HepG2 (cell line): ENCODE data around the gene IFITM5. TPM values are rescaled to one million over a fixed set of nuclear protein-coding genes. Genes with fewer than 3 reads are reported as not detected.

Source experiments
- ATAC-seq: fragments of 200-7000 bp; cut with Tn5 transposase; 3 replicates; pipeline ENCODE4 v1.9.1; 2020; ENCODE audit warnings: mild to moderate bottlenecking, moderate library complexity
- BruUV-seq: library from RNA; stranded (reverse); fragments of 400-500 nt; replicated peaks from 2 replicates; lab custom pipeline; 2021; lab: Mats Ljungman, UMichigan
- CTCF ChIA-PET: fragments of 300-600 bp; formaldehyde crosslinking; extraction: SDS; loops from one replicate; lab custom pipeline; 2021; ENCODE audit warnings: low total read pairs, inconsistent platforms, low intra/inter-chr PET ratio; lab: Yijun Ruan, JAX
- POLR2A ChIA-PET: fragments of 350-600 bp; sonication (Branson Sonifier 250); formaldehyde crosslinking; loops from one replicate; lab custom pipeline; 2020; ENCODE audit warnings: antibody characterized with exemption, inconsistent platforms; lab: Yijun Ruan, JAX
- DNase-seq: peaks from one replicate; pipeline ENCODE4 v3.0.0-alpha.2; 2015; ENCODE audit warnings: low spot score
- FAIRE-seq: peaks from 3 replicates; lab custom pipeline; 2011; peaks lifted over from hg19 to GRCh38; lab: Jason Lieb, UNC
- H2AFZ ChIP-seq: one replicate; pipeline ENCODE4 v1.6.1; 2011; ENCODE audit warnings: low read length, inconsistent platforms
- H3K27ac ChIP-seq: fragments of 300-600 bp; 3 replicates; pipeline ENCODE4 v1.8.0; 2011; ENCODE audit warnings: mixed run types, mild to moderate bottlenecking, mixed read lengths, low read length, inconsistent platforms; ENCODE audit not compliant: insufficient read depth; ENCODE audit errors: extremely low read length
- H3K27me3 ChIP-seq, 2 experiments: fragments of 200-600 bp in 1 of 2; 2 replicates in 1 of 2; 3 replicates in 1 of 2; pipeline versions ENCODE4 v1.6.0 to v1.8.0; 2011; ENCODE audit warnings: low read length in 2 of 2, mild to moderate bottlenecking in 2 of 2, moderate library complexity in 2 of 2, inconsistent platforms in 1 of 2; ENCODE audit not compliant: insufficient read depth in 2 of 2, control insufficient read depth in 1 of 2
- H3K36me3 ChIP-seq, 2 experiments: fragments of 200-600 bp in 1 of 2; replicated peaks in 1 of 2; 2 replicates in 1 of 2; 3 replicates in 1 of 2; pipeline versions ENCODE4 v1.5.1 to v1.8.0; 2011; ENCODE audit warnings: low read length in 2 of 2, inconsistent platforms in 1 of 2; ENCODE audit not compliant: insufficient read depth in 2 of 2, control insufficient read depth in 1 of 2
- H3K4me1 ChIP-seq: 2 replicates; pipeline ENCODE4 v1.5.1; 2012; ENCODE audit warnings: low read length, inconsistent platforms; ENCODE audit not compliant: insufficient read depth
- H3K4me2 ChIP-seq: 2 replicates; pipeline ENCODE4 v1.6.0; 2011; ENCODE audit warnings: low read depth, low read length, inconsistent platforms
- H3K4me3 ChIP-seq, 3 experiments: fragments of 200-600 bp in 1 of 3; sonication (generic), shearing (Covaris generic) in 1 of 3; replicated peaks in 1 of 3; 2 replicates each; pipeline ENCODE4 v1.5.1; 2011 to 2016; ENCODE audit warnings: low read length in 3 of 3, inconsistent platforms in 2 of 3, low read depth in 2 of 3, mild to moderate bottlenecking in 2 of 3, control low read depth in 1 of 3, mixed read lengths in 1 of 3; ENCODE audit not compliant: insufficient read depth in 1 of 3
- H3K79me2 ChIP-seq: one replicate; pipeline ENCODE4 v1.6.1; 2011; ENCODE audit warnings: low read length, inconsistent platforms; ENCODE audit not compliant: insufficient read depth
- H3K9ac ChIP-seq: 2 replicates; pipeline ENCODE4 v1.6.0; 2011; ENCODE audit warnings: mild to moderate bottlenecking, low read depth, low read length, inconsistent platforms; ENCODE audit not compliant: insufficient read depth
- H3K9me3 ChIP-seq: 2 replicates; pipeline ENCODE4 v1.5.1; 2012; ENCODE audit warnings: mild to moderate bottlenecking, low read length
- H4K20me1 ChIP-seq: 2 replicates; pipeline ENCODE4 v1.6.0; 2011; ENCODE audit warnings: inconsistent platforms, mild to moderate bottlenecking, low read length, moderate library complexity; ENCODE audit not compliant: insufficient read depth
- ATF7-NPFF ChIP-seq: sonication (generic); formaldehyde crosslinking; IDR thresholded peaks from 2 replicates; pipeline ENCODE4 v1.8.1; 2023; ENCODE audit warnings: mild to moderate bottlenecking, low read depth, missing genetic modification reagents, moderate library complexity
- CREB1 ChIP-seq, 2 experiments: fragments of 450-650 bp in 1 of 2; IDR thresholded peaks; 2 replicates each; pipeline ENCODE4 v1.6.1; 2016 to 2017; ENCODE audit warnings: control low read depth in 1 of 2, mild to moderate bottlenecking in 1 of 2, missing compliant biosample characterization in 1 of 2, missing genetic modification characterization in 1 of 2
- FLYWCH1 ChIP-seq: sonication (generic); formaldehyde crosslinking; IDR thresholded peaks from 2 replicates; pipeline ENCODE4 v1.8.1; 2023; ENCODE audit warnings: mild to moderate bottlenecking, missing genetic modification reagents
- HNRNPL ChIP-seq: fragments of 200-400 bp; formaldehyde crosslinking; IDR thresholded peaks from 2 replicates; pipeline ENCODE4 v1.6.1; 2017; ENCODE audit warnings: mild to moderate bottlenecking, low read depth, low read length
- ZBTB37 ChIP-seq: sonication (generic); formaldehyde crosslinking; IDR thresholded peaks from 2 replicates; pipeline ENCODE4 v1.4.0; 2020; ENCODE audit warnings: mild to moderate bottlenecking, missing genetic modification reagents
- ZFP91 ChIP-seq: sonication (generic); formaldehyde crosslinking; IDR thresholded peaks from 2 replicates; pipeline ENCODE4 v1.9.0; 2022; ENCODE audit warnings: missing genetic modification reagents, mild to moderate bottlenecking, borderline replicate concordance
- ZNF138 ChIP-seq: sonication (generic); formaldehyde crosslinking; IDR thresholded peaks from 2 replicates; pipeline ENCODE4 v1.5.0; 2020; ENCODE audit warnings: mild to moderate bottlenecking, low read depth, missing genetic modification reagents
- ZNF275 ChIP-seq: sonication (generic); formaldehyde crosslinking; IDR thresholded peaks from 2 replicates; pipeline ENCODE4 v1.8.0; 2022; ENCODE audit warnings: missing genetic modification reagents, mild to moderate bottlenecking, inconsistent platforms, borderline replicate concordance
- ZNF281 ChIP-seq: sonication (generic); formaldehyde crosslinking; IDR thresholded peaks from 2 replicates; pipeline ENCODE4 v1.4.0; 2020; ENCODE audit warnings: missing genetic modification reagents, borderline replicate concordance
- ZNF296 ChIP-seq: sonication (generic); formaldehyde crosslinking; conservative IDR thresholded peaks from 2 replicates; pipeline ENCODE4 v1.5.0; 2020; ENCODE audit warnings: mild to moderate bottlenecking, missing genetic modification reagents
- ZNF564 ChIP-seq: sonication (generic); formaldehyde crosslinking; IDR thresholded peaks from 2 replicates; pipeline ENCODE4 v1.8.1; 2023; ENCODE audit warnings: mild to moderate bottlenecking, missing genetic modification reagents
- ZNF7 ChIP-seq: IDR thresholded peaks from 2 replicates; pipeline ENCODE4 v1.6.1; 2016; ENCODE audit warnings: missing biosample characterization, missing genetic modification reagents
- WGBS: methylation state at CpG from one replicate; pipeline ENCODE4 v1.1.6; 2017; ENCODE audit warnings: low lambda C conversion rate; 5-methylcytosine and 5-hydroxymethylcytosine counted together
- in situ Hi-C: cut with HindIII; loops from 2 replicates; pipeline ENCODE4 v1.10.0; 2017; ENCODE audit warnings: low pct_unique_long_range_greater_than_20kb; ENCODE audit not compliant: extremely low pct_ligation_motif_present
- intact Hi-C: fragments of 100-400 bp; cut with micrococcal nuclease; formaldehyde crosslinking; loops from one replicate; pipeline ENCODE4 v1.10.0; 2022; ENCODE audit not compliant: unreplicated experiment
- polyA plus RNA-seq, 8 experiments: library from polyadenylated mRNA; depleted of rRNA in 3 of 8; stranded (reverse) in 7 of 8; unstranded in 1 of 8; fragments of >200 nt; fragmentation: Illumina TruSeq in 4 of 8; extraction: Trizol in 4 of 8; gene quantifications; 2 replicates each; pipeline versions ENCODE4 v1.2.1 to v1.2.3, GENCODE V29; 2011 to 2016; ENCODE audit warnings: low read depth in 4 of 8, missing spikeins in 1 of 8, mixed read lengths in 1 of 8; ENCODE audit not compliant: insufficient read depth in 1 of 8
- total RNA-seq, 5 experiments: library from RNA; depleted of rRNA; stranded (reverse); fragments of >200 nt; fragmentation: Illumina TruSeq; extraction: Trizol; gene quantifications; 2 replicates each; pipeline ENCODE4 v1.2.3, GENCODE V29; 2016; ENCODE audit warnings: low read depth in 1 of 5

Gene IFITM5
- total and polyA plus RNA-seq, 2 of the 13 experiments (the other 11 are each of a cell fraction or from before 2014, with no cell fraction given): not detected

GRCh38 chr11:299951-300735 lies 817 bp upstream of the IFITM5 start (continued):
- TF ChIP-seq ZNF7 (CRISPR knock-in tag) (peak; percentile 68), ZNF281 (CRISPR knock-in tag) (no peak)
- TF ChIP-seq, all 625 proteins: peak for 6

DNA sequence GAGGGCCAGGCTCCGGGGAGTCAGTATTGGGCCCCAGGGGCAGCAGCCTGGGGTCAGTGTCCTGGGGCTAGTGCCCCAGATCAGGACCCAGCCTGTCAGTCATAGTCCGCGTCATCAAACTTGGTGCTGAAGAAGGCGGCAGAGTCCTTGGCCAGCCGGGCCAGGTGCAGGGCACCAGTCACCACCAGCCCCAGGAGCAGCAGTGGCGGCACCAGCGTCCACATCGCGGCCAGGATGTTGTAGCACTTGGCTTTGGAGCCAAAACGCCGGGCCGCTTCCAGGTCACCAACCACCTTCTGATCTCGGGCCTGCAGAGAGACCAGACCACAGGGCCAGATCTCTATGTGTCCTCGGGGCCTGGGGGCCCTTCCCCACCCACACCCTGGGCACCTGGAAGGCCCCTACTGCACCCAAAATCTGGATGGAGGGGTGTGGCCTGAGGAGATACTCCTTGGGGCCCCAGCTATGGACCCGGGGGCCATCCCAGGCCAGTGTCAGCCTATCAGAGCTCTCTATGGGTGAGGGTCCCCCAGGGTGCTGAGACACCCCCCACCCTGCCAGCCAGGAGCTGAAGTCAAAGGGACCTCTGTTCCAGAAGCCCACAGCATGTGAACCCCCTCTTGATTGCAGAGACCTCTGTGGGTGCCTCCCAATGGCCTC lies 790 bp downstream of the IFITM5 start:
- Histone ChIP-seq H3K4me1 (peaks cover 35% of the 10 kb centered on the region), H2AFZ (no peak overlapping the region), H3K27ac (no peak overlapping the region), H3K4me2 (peak overlapping the region; percentile 67), H3K4me3 (peak overlapping the region in 1 of 3 experiments; percentile 52; a peak in 2 of 6 replicates), H3K79me2 (no peaks in the 10 kb centered on the region), H3K9me3 (no peaks in the 10 kb centered on the region), H4K20me1 (no peaks in the 10 kb centered on the region), H3K36me3 (no peaks in the 10 kb centered on the region), H3K9ac (0 out of 2 replicates have a peak overlapping the region, but pooled peaks have one; percentile 22), H3K27me3 (peaks cover 11 to 20% of the 10 kb centered on the region in 2 experiments)
- BruUV-seq: no TSS peak
- POLR2A ChIA-PET: interaction anchor here (1.5 kb wide), 1 partner anchor 57 kb away, joined by 3 read pairs; no protein-coding TSS in a partner anchor
- in situ Hi-C loops: no loop called here
- WGBS: no CpG with 5 or more reads among the region's 15 CpGs
- DNase-seq (no peak), FAIRE-seq (no peak), ATAC-seq (peak; percentile 30)
- intact Hi-C loops: no loop called here
- CTCF ChIA-PET: no interaction called here
- TF ChIP-seq ATF7-NPFF (CRISPR knock-in tag): no peak
- TF ChIP-seq ZNF275: no peak
- TF ChIP-seq ZNF296 (CRISPR knock-in tag): no peak
- TF ChIP-seq FLYWCH1 (CRISPR knock-in tag): no peak
- no peak for TF ChIP-seq ZNF138 (CRISPR knock-in tag)
- 0 out of 2 replicates have a peak, but pooled peaks have one; percentile 53 for TF ChIP-seq HNRNPL
- peak; percentile 75 for TF ChIP-seq CREB1 (IDR thresholded peaks at IDR 0.05)
- no peak for TF ChIP-seq CREB1 (CRISPR knock-in tag; IDR thresholded peaks at IDR 0.05)
- no peak for TF ChIP-seq ZNF564
- no peak for TF ChIP-seq ZBTB37 (CRISPR knock-in tag)
- TF ChIP-seq ZFP91 (CRISPR knock-in tag): 0 out of 2 replicates have a peak, but pooled peaks have one; percentile 12
